GM18870 (cell line): Measurements from ENCODE around the gene ADAD1.
"Not testable (repeated sequence)": the region's sequence is repeated elsewhere in the genome, so short reads cannot be mapped to it uniquely, and the experiment has no call there.

ENCODE experiments used
- ATAC-seq: cut with Tn5 transposase; IDR thresholded peaks from one replicate; pipeline ENCODE4 v1.9.1; 2021; ENCODE audit warnings: moderate library complexity; ENCODE audit not compliant: unreplicated experiment

Gene ADAD1

DNA sequence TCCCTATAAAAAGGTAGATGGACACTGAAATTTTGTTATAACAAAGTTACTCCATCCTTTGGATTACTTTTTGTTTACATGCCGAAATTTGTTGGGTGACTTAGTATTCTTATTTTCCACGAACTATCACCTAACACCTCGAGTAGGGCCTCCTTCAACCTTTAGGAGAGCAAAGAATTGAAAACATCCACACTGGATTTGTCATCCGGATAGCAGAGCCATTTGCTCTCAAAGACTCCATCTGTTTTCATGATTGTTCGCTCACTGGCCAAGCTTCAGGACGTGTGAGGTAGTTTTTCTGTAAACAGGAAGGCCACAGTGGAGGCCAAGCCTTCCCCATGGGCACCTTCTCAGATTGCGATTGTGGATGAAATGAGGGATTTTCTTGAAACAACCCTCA, at the start of gene ADAD1:
Gene ADAD1 (plus strand): TSS at position 301 of the 400 bp plus-strand sequence. CDS start 1,059 bp downstream, outside the sequence.
- no peak for ATAC-seq

DNA sequence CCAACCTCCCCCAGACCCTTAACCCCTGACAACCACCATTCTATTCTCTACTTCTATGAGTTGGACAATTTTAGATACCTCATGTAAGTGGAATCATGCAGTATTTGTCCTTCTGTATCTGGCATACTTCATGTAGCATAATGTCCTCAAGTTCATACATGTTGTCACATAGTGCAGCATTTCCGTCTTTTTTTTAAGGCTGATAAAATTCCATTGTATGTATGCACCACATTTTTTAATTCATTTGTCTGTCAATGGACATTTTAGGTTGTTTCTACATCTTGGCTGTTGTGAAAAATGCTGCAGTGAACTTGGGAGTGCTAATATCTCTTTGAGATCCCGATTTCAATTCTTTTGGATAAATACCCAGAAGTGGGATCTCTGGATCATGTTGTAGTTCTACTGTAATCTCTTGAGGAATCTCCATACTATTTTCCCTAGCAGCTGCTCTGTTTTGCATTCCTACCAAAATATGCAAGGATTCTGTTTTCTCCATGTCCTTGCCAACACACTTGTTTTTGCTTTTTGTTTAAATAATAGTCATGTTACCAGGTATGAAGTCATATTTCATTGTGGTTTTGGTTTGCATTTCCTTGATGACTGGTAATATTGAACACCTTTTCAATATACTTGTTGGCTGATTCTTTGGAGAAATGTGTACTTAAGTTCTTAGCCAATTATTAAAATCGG, 48.8 kb upstream of the ADAD1 start:
- ATAC-seq = no peak

DNA sequence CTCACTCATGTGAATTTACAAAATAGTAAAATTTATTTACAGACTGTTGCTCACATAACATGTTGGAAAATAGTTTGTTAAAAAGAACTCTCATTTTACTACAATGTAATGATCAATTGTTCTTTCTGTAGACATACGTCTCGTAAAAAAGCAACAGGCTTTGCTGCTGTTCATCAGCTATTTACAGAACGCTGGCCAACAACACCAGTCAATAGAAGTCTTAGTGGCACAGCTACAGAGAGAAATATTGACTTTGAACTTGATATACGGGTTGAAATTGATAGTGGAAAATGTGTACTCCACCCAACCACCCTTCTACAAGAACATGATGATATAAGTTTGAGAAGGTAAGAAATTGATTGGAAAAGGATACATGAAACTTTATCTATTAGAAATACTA, 47.6 kb upstream of the ADAD1 start:
- no peak for ATAC-seq

DNA sequence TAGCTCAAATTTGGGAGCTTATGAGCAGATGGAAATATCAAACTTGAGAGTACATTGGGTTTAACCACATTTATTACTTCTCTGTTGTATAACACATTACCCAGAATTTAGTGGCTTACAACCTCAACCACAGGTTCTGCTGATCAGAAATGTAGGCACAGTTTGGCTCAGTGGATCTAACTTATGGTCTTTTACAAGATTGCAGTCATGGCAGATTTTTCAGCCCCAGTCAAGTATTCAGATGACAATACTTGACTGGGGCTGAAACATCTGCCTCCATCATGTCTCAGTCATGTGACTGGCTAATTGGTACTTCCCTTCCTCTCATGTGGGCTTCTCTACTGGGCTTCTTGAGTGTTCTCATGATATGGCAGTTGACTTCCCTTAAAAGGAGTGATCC, 44.0 kb upstream of the ADAD1 start:
- no peak for ATAC-seq

DNA sequence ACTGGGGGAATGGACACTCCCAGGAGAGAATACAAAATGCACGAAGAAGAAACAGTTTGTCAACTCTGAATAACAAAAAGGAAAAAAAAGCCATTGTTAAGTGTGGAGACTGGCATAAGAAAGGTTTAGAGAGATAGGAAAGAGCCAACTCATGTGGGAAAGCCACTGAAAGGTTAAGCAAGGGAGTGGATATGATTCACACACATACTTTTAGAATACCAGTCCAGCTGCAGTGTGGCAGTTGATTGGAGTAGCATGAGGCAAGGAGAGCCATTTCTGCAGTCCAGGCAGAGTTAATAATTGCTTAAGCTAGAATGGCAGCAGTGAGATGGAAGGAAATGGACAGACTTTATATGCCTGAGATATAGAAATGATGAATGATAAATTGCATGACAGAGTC, 36.9 kb upstream of the ADAD1 start:
- ATAC-seq = no peak

DNA sequence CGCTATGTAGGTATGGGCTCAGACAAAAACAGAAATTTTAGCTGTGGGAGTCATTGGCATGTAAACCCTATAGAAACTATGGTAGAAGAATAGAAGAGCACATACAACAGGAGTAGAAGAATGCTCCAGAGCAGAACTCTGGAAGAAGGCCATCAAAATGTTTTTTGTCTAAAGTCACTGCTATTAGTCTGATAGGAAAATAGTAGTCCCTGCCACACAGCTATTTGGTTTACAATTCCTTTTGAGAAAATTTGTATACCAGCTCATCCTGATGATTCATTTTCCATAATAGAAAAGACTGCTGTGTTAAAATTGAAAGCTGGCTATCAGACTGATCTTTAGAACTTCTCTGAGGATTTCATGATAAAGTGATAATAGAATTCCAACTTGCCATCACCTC, 32.8 kb upstream of the ADAD1 start:
- ATAC-seq = no peak

DNA sequence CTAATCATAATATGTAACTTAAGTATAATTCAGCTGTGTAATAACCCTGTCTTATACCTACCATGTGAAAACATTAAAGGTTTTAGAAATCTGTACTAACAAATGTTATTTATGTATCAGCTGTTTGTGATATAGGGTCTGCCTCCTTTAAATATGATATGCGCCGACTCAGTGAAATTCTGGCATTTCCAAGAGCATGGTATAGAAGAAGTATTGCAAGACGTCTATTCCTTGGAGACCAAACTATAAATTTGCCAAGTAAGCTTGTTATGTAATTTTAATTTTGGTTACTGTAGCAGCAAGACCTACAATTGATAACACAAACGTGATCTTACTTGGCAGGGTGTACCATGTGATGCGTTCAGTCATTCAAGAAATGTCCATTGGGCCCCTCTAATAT, 32.3 kb upstream of the ADAD1 start:
- ATAC-seq = no peak

DNA sequence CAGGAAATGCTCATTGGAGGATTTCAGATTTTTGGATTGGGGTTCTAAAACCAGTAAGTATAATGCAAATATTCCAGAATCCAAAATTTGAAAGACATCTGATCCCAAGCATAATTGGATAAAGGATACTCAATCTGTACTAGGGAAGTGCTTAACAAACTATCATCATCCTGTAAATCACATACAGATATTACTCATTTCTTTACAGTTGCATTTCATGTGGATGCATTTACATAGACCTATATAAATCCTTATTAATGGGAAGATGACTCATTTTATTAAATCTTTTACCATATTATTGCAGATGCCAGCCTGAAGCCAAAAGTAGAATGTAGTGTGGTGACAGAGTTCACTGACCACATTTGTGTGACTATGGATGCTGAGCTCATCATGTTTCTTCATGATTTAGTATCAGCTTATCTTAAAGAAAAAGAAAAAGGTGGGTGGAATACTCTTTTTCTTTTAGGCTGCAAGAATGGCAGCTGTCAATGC, 22.4 kb upstream of the ADAD1 start:
- ATAC-seq = no peak

DNA sequence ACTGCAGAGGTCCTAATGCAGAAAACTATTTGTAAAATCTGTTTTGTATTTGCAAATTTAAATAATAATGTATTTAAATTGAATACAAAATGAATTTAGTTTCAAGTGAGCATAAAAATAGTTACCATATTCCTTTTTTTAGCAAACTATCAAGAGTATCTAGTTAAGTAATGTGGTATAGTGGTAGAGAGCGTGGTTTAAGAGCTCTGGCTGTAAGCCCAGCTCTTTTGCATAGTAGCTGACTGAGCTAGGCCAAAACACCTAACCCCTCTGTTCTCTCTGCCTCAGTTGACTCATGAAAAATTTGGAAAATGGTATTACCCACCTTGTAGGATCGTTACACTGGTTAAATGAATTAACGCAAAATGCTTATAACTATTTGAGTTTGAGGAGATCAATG, 18.1 kb upstream of the ADAD1 start:
- no peak for ATAC-seq

DNA sequence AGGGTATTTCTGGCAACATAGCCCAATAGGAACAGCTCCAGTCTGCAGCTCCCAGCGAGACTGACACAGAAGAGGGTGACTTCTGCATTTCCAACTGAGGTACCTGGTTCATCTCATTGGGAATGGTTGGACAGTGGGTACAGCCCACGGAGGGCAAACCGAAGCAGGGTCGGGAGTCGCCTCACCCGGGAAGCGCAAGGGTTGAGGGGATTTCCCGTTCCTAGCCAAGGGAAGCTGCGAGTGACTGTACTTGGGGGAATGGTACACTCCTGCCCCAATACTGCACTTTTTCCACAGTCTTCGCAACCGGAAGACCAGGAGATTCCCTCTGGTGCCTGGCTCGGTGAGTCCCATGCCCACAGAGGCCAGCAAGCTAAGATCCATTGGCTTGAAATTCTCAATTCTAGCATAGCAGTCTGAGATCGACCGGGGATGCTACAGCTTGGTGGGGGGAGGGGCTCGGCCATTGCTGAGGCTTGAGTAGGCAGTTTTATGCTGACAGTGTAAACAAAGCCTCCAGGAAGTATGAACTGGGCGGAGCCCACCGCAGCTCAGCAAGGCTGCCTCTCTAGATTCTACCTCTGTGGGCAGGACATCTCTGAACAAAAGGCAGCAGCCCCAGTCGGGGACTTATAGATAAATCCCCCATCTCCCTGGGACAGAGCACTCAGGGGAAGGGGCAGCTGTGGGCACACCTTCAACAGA, 14.0 kb upstream of the ADAD1 start:
- ATAC-seq = no peak

DNA sequence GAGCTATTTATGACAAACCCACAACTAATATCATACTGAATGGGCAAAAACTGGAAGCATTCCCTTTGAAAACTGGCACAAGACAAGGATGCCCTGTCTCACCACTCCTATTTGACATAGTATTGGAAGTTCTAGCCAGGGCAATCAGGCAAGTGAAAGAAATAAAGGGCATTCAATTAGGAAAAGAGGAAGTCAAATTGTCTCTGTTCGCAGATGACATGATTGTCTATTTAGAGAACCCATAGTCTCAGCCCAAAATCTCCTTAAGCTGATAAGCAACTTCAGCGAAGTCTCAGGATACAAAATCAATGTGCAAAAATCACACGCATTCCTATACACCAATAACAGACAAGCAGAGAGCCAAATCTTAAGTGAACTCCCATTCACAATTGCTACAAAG, 10.0 kb upstream of the ADAD1 start:
- ATAC-seq = not testable (repeated sequence)

DNA sequence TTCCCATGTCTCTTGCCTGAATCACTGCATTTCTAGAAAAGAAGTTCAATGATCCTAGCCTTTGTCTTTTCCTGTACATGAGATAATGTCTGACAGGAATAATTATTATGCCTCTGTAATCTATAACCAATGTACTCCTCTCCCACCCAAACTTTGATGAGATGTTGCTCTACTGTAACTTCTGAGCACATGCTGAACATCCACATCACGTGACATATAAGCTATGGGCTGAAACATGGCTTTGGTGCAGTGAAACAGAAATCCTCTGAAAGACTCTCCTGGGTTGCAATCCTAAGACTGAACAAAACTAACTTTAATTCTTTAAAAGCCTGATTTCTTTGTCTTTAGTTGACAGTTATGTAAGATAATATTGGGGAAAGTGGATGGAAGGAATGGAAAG, 1.5 kb upstream of the ADAD1 start:
- ATAC-seq = no peak

DNA sequence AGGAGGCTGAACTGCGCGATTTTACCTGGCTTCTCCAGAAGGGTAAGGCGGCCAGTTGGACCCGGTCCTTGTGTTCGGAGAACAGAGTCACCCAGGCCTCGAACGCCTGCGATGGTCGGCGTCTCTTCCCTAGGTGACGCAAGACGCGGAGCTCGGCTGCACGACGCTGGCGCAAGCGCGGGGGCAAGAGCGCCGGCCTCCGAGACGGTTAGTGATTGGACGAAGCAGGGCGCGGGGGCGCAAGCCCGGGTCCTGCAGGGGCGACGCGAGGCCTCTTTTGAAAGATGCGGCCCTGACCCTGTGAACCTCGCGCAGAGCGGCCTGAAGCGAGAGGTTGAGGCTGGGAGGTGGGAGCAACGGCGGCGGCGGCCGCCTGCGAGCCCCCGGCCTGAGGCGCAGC, 428 bp downstream of the ADAD1 start:
- no peak for ATAC-seq

DNA sequence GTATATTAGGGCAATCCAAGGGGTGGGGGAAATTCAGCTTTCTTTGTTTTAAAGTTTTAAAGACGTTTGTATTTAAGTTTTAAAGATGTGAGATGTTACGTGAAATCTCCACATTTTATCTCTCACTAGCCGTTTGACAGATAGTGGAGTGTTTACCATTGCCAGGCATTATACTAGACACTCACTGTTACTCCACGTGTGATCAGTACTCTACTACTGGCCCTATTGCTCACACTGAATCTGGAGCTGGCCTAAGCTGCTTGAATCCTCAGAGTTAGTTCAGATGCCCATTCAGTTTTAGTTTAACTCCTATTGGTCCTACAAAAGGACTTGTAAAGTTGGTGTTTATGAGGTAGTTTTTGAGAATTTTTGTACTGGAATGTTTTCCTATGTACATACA, 4.5 kb downstream of the ADAD1 start:
- no peak for ATAC-seq

DNA sequence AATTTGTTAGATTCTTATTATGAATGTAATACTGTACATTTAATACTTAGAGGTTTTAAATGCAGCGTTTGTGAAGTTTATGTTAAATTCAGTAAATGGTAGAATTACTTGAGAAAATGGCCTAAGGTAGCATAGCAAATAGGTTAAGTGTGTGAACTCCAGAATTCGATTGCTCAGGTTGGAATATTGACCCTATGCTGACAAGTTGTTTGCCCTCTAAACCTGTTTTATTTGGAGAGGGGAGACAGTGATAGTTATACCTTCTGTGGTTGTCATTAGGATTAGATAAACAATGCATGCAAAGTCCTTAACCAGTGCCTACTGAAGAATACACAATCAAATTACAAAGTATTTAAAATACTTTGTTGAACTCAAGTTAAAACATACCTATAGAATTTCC, 5.4 kb downstream of the ADAD1 start:
- ATAC-seq = no peak

DNA sequence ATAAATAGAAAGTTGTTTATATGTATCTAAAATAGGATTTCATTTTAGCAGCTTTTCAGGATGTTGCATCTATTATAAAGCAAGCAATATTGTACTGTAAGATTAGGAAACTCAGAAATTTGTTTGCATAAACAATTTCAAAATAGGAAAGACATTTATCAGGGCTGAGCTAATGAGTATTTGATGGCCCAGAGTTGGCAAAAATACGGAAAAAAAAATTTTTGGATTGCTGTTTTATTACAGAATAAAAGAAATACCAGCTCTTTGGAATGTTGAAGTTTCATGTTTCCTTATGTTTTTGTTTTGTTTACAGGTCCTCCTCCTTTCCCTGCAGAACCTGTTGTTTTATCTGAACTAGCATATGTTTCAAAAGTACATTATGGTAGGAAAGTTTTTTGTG, 14.5 kb downstream of the ADAD1 start:
- no peak for ATAC-seq

DNA sequence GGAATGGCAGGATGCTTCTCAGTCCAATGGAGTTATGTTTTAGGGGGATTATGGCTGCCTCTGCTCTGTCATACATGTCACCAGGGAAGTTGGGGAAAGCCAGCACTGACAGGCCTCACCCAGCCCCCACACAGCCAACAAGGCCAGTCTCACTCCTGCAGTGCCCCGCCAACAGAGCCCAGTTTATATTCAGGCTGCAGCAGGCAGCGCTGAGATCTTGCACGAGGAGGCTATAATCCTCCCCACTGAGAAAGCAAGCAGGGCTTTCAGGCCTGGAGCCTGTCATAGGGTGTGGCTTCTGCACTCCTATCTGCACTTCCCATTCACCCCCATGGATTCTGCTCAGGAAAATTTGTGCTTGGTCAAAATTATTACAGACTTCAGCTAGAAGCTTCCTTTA, 25.1 kb downstream of the ADAD1 start:
- ATAC-seq = no peak

DNA sequence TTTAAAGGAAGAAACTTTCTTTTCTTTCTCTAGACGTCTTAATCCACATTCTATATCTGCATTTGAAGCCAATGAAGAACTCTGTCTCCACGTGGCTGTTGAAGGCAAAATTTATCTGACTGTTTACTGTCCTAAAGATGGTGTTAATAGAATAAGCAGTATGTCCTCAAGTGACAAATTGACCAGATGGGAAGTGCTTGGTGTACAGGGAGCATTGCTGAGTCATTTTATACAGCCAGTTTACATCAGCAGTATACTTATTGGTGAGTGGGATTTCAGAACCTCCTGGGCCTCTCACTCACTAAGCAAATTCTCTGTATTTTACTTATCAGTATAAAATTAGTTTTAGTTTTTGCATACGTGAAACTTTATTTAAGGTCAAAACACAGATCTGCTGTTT, 33.7 kb downstream of the ADAD1 start:
- ATAC-seq = peak; percentile 70

DNA sequence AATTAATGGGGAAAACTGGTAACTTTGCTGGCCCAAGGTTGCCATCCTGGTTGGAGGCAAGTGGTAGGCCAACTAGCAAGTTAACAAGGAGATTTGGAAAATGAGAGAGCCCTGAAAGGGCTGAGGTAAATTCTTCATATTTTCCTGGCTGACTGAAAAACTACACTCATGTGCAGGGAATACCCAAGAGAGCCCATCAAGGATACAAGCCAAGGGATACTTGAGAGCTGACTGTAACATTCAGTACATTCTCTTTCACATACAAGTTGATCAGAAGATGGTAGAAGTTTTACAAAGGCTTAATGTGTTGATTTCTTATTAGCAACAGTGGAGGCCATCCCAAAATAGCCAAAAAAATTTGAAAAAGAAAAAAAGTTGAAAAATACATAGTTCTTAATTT, 44.4 kb downstream of the ADAD1 start:
- no peak for ATAC-seq

DNA sequence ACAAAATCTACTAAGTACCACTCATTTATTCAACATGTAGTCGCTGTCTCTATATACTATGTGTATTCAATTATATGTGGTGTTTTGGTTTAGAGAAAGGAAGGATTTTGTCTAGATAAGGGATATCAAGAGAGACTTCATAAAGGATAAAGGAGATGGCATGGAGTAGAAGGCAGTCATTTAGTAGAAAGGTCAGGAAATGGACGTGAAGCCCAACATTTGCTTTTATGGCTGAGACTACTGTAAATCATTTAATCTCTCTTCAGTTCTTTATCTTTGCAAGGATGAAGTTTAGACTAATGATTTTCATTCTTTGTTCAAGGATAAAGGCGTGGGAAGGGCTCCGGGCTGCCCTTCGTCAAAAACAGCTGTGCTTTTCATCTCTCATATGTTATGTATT, 52.5 kb downstream of the ADAD1 start:
- no peak for ATAC-seq

DNA sequence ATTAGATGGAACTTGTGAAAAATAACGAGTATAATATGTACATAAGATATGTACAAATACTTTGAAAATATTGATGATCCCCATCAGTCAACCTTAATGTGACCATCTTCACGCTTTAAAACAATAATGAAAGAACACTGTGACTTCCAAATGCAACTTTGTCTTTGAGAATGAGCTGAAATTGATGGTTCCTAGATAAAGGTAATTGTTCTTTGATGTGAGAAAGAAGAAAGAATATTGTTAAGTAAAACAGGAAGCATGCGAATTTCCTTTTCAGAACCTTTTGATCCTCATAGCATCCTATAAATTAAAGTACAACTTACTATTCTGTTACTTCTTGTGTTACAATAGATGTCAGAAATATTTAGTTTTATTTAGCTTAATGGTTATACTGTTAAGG, 55.5 kb downstream of the ADAD1 start:
- no peak for ATAC-seq

DNA sequence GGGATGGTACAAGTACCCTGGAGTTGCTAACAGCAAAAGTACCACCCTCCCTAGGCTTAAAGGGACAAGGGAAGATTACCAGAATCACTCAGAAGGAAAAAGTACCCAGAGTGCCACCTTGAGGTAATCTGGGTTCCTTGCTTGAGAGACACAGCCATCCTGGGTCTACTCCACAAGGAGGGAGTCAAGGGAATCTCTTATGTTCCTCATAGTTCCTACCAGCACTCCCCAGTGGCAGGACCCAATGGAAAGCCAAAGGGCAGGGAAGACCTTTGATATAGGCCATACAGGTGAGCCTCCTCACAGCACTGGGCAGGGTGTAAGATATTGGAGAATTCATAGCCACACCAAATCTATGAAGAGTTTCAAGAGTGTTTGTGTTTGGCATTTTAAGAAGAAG, 72.0 kb downstream of the ADAD1 start:
- ATAC-seq = no peak
